ENCODE data around the gene KCNQ1.

The KCNQ1 gene

GRCh38 chr11:2461253-2461955, 16.6 kb downstream of the KCNQ1 start:
- DNase-seq: no peak

GRCh38 chr11:2461956-2462542, 17.2 kb downstream of the KCNQ1 start:
- no peak for DNase-seq

GRCh38 chr11:2462543-2462985, 17.8 kb downstream of the KCNQ1 start:
- DNase-seq: no peak

DNA sequence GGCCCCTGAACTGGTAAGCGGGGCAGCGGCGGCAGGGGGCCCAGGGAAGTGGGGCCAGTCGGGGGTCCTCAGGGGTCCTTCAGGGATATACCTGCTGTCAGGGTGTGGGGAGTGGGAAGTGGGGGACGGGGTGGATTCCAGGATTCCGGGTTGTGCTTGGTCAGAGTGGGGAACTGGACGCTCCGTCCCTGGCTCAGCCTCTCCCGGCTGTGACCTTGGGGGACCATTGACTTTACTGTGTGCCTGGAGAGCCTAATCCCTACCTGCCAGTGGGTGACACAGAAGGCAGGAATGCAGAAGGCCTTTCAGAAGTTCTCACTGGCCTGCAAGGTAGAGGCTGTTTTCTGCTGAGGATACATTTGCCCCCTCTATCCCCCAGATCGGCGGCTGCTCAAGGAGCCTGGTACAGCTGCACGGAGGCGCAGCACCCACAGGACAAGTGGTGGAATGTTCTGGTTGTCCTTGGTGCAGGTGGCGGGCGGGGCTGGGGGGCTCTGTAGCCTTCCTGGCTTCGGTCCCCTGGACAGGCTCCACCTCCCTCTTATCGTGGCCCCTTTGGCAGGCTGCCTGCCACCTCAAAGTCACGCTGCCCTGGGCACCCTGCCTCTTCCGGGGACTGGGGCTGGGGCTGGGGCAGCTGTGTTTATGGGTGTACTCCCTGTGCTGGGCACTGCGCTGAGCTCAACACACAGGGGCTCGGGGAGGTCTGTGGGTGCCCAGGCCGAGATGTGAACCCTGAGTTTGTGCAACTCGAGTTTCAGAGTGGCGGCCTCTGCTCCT, 18.4 kb downstream of the KCNQ1 start:
- DNase-seq: no peak

DNA sequence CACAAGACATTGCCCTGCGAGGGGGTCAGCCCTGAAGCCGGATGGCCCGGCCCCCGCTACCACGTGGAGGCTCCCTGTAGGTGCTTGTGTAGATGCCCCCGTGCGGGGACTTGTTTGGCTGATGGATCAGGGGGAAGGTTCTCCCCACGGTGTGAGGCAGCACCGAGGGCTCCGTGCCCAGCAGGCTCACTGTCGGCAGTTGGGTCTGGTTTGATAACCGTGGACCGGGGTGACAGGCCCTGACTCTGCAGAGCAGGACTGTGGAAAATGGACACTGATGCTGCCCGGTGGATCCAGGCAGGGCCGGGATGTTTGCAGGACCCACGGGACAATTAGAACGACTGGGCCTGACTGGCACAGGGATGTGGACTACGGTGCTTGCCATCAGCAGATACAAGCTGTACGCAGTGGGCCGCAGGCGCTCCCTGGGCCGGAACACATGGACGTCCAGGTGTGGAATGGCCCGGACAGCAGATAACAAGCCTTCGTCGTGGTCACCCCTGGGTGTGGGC, 19.0 kb downstream of the KCNQ1 start:
- DNase-seq: no peak

- DNase-seq: no peak
Observed at GRCh38 chr11:2464451-2465165, 19.8 kb downstream of the KCNQ1 start.

GRCh38 chr11:2465202-2466068, 20.6 kb downstream of the KCNQ1 start:
- DNase-seq: no peak

DNA sequence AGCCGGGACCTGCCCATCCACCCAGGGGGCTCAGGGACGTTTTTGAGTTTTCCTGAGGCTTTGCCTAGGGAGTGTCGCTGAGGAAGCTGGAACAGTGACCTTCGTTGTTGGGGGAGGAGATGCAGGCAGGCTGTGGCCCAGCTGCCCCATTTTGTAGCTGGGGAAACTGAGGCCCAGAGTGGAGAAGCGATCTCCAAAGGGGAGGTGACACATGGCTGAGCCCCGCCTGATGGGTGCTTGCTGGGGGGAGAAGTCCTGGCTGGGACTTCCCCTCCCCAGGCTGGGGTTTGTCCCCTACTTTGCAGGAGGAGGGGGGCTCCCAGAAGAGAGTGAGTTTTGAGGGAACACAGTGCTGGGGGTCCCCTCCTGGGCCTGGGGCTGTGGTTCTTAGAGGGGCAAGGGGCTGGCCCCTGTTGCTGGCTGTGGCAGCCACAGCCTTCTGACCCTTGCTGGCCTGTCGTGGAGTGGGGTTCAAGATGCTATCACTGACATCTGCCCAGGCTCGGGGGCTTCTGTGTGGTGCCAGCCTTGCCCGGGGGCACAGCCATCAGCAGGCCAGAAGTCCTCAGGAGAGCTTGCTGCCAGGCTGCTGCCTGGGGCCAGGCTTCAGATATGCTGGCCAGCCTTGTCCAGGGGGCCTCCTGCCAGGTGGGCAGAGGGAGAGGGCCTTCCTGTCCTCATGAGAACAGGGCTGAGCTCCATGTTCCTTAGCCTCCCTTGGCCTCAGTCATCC, 21.4 kb downstream of the KCNQ1 start:
- no peak for DNase-seq

DNA sequence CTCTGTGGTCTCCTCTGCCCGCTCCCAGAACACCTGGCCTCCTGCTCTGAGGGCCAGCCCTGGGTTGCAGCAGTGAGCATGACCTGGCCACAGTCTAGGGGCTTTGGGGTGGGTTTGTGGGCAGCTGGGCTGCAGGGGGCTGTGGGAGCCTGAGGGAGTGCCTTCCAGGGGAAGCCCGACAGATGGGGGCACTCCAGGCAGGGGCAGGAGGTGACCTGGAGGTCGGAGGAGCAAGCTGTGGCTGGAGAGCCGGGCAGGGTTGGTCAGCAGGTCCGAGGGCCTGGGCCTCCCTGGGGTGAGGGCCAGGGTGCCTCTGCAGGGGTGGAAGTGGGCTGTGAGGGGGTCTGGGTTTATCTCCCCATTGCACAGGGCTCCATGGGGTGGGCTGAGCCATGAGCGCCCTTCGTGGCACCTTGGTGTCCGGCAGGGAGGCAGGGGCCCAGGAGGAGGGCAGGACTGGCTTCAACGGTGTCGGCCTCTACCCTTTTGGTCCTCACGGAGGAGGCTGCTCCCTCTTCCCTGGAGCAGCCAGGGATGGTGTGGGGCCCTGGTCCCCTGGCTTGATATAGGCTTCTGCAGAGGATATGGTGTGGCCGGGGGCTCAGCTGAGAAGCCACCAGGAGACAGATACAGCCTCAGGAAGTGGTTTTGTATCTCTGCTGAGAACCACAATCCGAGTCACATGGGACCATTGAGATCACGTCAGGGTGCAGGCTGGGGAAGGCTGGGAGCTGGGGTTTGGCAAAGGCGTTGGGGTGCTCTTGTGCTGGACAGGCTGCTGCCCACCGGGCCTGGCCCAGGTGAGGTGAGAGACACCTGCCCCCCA, 22.3 kb downstream of the KCNQ1 start:
- no peak for DNase-seq

- no peak for DNase-seq
Observed at GRCh38 chr11:2467695-2468055, 22.9 kb downstream of the KCNQ1 start.

DNA sequence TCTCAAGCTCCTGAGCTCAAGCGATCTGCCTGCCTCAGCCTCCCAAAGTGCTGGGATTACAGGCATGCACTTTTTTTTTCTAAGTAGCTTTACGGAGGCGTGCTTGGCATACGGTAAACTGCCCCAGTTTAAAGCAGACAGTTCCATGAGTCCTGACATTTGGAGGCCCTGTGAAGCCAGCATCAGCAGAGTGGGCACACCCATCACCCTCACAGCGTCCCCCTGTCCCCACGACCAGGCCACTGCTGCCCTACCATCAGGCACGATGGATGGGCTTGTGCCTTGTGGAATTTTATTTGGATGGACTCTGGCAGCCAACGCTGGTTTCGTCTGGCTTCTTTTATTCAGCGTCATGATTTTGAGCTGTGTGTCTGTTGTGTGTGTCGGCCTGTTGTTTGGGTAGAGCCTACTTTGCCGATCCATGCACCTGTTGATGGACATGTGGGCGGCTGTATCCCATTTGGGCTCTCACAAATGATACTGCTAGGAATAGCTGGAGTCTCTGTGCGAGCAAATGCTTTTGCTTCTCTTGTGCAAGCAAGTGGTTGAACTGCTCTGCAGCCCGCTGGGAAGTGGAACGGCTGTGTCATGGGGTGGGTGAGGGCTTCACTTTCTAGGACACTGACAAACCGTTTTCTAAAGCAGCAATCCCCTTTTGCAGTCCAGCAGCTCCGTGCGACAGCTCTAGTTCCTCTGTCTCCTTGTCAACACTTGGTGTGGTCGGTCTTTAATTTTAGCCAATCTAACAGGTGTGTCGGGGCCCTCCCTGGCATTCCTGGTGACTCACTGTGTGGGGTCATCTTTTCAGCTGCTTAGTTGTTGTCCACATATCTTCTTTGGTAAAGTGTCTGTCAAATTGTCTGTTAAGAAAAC, 23.8 kb downstream of the KCNQ1 start:
- DNase-seq: no peak

DNA sequence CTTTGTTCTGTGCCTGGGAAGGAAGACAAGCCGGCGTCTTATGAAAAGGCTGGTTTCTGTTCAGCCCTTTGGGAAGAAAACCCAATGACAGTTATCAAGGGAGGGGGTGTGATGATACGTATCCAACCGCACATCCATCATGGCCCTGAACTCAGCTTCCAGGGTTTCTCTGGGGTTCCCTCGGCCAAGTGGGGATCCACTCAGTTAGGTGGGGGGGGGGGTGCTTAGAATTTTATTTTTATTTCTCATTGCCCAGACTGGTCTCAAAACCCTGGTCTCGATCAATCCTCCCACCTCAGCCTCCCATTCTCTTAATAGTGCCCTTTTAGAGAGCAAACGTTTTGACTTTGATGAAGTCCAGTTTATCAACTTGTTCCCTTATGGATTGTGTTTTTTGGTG, 25.7 kb downstream of the KCNQ1 start:
- no peak for DNase-seq

DNA sequence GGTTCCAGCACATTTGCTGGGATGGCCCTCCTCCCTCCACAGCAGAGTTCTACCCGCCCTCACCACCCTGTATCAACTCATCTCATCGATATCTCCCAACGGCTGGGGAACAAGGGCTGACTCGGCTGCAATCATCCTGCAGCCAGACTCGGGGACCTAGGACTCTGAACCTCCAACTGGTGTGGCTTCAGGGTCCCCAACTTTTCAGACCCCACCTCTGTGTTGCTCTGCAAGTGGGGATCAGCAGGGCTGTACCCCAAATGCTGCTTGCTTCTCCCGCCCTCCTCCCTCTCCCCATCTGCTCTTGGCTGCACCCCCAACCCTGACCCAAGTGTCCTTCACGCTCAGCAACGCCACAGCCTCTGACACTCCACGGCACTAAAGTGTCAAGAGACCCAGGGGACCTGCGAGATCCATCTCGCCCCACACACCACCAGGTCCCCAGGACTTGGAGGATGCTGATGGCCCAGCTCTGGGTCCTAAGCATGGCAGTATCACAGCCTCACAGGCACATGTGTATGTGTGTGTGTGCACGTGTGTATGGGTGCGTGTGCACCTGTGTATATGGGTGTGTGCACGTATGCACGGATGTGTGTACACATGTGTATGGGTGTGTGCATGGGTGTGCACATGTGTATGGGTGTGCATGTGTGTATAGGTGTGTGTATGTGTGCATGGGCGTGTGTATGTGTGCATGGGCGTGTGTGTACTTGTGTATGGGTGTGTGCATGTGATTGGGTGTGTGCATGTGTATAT, 26.4 kb downstream of the KCNQ1 start:
- DNase-seq: no peak

DNA sequence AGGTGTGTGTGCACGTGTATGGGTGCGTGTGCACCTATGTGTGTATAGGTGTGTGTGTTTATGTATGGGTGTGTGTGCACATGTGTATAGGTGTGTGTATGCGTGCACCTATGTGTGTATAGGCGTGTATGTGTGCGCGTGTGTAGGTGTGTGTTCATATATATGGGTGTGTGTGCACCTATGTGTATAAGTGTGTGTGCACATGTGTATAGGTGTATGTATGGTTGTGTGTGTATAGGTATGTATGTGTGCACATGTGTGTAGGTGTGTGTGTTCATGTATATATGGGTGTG, 26.9 kb downstream of the KCNQ1 start:
- no peak for DNase-seq

- no peak for DNase-seq
Observed at GRCh38 chr11:2472428-2473186, 27.8 kb downstream of the KCNQ1 start.

GRCh38 chr11:2473361-2474058, 28.7 kb downstream of the KCNQ1 start:
- no peak for DNase-seq

- no peak for DNase-seq
Observed at GRCh38 chr11:2474059-2474901, 29.5 kb downstream of the KCNQ1 start.

All from GOT3 (cell line).